H54 (cell line): ENCODE measurements around the gene PRKG1.

Source experiments
- DNase-seq: peaks from one replicate; pipeline ENCODE4 v3.0.0; 2011; ENCODE audit warnings: low spot score, mixed read lengths; ENCODE audit not compliant: insufficient read length
- FAIRE-seq: peaks from 3 replicates; lab custom pipeline; 2011; peaks lifted over from hg19 to GRCh38; lab: Jason Lieb, UNC
- POLR2A ChIP-seq: IDR thresholded peaks from 2 replicates; pipeline ENCODE4 v1.6.1; 2011; ENCODE audit warnings: low read depth, mild to moderate bottlenecking, low read length

Gene PRKG1

DNA sequence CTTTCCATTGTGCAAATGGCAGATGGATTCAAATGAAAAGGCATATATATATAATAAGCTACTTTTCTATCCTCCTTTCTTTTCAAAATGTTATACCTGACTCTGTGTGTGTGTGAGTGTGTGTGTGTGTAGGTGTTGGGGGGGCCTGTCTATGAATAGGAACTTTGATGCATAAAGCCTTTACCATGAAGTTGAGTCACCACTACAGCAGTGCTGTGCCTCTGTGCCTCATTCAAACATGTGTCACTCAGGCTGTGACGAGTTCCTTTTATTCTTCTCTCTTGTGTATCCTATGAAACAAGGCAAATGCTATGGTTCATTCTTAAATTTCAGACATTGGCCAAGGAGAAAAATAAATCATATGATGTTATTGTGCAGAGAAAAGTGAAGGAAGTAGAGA is 1187.1 kb downstream of the PRKG1 start:
- TF ChIP-seq POLR2A, result no peak
- DNase-seq, result no peak
- FAIRE-seq, result no peak

DNA sequence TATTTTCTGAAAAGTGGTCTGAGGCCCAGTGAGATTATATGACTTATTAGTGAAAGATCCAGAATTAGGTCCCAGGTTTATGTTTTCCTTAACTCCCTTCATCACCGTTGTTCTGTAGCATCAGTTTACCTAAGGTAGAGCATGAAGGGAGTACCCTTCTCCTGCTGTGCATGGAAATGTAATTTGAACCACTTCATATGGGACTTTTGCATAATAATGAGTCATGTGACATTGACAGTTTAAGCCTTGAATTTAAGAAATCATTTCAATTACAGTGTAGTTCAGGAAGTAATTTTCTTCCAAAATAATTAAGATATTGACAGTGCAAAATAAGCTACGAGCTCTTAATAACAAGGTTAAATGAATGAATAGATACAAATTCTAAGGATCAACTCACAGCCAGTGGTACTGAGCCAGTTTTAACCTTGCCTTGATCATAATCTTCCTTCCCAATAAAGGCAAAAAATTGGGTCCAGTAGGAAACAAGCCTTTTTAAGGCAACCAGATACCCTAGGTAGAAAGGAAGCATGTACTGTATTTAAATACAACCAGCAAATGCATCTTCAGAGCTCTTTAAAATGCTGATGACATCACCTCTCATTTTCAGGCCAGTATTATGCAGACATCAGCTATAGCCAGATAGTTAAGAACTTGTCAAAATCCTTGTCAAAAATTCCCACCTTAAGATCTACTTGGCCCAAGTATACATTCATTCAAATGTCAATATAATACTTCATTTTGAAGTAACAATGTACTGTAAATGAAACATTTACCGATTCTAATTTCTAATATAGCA is 1191.0 kb downstream of the PRKG1 start:
- DNase-seq, result no peak
- TF ChIP-seq POLR2A, result no peak
- FAIRE-seq, result no peak

DNA sequence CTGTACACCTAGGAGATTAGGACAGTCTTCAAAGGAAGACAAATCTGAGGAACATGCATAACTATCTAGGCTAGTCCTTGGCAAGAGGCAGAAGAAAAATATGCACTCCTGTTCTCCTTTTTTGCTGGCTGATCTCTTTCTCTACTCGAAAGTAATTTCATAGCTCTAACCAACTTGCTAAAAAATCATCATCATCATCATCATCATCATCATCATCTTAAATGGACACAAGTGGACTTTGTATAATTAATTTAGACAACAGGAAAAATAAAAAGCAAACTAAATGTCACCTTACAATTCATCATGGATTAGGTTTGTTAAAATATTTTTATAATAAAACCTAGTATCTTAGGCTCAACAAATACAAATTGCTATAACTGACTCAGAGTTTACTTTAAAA is 1192.6 kb downstream of the PRKG1 start:
- no peak for FAIRE-seq

DNA sequence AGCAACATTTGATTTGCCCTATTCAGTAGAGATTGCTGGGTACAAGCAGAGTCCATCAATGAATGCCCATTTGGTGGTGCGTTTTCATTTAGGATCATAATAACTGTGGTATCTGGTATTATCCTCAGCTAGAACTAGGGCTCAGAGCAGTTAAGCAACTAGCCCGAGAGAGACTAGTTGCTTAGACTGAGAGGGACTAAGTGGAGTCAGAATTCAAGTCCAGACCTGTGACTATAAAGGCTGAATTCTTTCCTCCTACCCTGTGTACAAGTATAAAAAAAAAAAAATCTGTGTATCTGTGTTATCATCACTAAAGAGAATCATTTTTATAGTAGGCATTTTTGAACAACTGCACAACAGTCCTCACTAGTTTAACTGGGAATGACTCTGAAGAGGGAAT is 1194.5 kb downstream of the PRKG1 start:
- FAIRE-seq (no peak), DNase-seq (no peak)
- no peak for TF ChIP-seq POLR2A

More for the DNA sequence above, 1192.6 kb downstream of the PRKG1 start:
- no peak for DNase-seq
- TF ChIP-seq POLR2A, result no peak

DNA sequence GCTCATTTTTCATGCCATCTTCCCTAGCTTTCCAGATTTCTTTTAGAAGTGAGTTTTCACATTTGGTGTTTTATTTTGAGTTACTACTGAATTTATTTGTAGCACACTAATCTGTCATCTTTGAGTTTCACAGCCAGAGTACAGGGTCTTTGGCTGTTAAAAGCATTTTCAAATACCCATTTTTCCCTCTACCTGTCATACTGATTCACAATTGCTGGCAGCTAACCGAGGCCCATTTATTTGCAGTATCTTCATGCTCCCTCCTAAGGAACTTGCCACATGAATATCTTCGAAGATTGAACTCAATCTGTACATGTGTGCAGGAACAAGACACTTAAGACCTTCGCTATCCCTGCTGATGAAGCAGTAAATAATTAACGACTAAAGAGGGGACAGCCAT is 1194.9 kb downstream of the PRKG1 start:
- DNase-seq, result no peak
- no peak for TF ChIP-seq POLR2A
- no peak for FAIRE-seq

DNA sequence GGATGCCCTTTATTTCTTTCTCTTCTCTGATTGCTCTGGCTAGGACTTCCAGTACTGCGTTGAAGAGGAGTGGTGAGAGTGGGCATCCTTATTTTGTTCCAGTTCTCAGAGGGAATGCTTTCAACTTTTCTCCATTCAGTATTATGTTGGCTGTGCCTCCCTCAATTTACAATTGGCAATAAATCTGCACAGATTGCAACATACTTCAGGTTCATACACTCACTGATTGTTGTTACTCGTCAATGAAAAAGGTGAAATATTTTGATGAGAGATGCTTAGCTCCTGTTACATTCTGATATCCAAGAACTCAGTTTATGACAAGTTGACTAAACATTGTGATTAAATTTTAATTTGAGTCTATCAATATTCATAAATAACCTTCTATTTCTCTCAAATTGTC is 1201.9 kb downstream of the PRKG1 start:
- TF ChIP-seq POLR2A, result no peak
- DNase-seq, result no peak
- FAIRE-seq, result no peak

DNA sequence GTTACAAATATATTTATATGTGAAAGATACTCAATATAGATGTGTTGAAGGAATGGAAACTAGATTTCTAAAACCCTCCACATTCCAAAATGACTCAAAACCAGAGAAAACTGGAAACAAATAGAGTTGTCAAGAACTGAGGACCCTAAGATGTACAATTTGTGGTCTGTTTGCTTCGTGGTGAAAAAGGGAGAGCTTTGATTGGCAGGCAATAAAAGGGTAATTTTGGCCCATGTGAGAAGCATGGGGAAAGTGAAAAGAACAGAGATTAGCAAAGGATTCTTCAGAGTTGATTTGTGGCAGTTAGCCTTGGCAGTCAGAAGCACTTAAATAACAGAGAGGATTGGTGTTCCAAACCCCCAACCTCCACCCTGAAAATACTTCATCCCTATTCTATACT is 1202.7 kb downstream of the PRKG1 start:
- TF ChIP-seq POLR2A, result no peak
- DNase-seq (no peak), FAIRE-seq (no peak)

DNA sequence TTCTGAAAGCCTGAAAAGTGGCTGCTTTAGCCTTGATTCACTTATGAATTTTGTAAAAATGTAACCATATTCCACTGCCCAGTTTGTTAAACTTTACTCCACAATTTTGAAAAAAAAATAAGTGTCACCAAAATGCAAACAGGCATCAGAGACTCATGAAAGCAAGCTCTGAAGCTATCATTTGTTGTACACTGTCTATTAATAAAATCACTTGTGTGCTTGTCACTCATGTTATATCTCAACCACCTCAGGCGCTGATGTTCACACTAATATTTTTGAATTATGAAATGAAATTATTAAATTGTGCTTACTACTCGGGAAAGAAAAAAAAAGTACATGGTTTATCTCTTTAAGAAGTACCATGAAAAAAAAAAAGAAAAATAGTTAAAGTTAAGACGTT is 1205.3 kb downstream of the PRKG1 start:
- FAIRE-seq (no peak), DNase-seq (no peak)
- no peak for TF ChIP-seq POLR2A

DNA sequence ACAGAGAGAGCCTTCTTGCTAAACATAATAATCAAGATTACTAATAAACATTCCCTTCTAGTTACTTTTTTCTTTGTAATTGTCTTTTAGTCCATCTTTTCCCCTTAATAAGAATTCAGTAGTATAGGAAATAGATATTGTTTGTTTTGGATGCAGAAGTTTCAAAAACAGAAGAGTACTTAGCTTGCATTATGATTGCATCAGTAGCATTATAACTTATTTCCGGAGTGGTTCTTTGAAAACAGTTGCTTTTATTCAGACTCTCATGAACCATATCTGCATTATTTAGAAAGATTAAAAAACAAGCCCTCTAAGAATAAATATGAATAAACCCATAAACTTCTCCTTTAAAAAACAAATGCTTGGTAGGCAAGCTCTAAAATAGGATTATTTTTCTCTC is 1205.8 kb downstream of the PRKG1 start:
- no peak for TF ChIP-seq POLR2A
- FAIRE-seq (no peak), DNase-seq (no peak)

DNA sequence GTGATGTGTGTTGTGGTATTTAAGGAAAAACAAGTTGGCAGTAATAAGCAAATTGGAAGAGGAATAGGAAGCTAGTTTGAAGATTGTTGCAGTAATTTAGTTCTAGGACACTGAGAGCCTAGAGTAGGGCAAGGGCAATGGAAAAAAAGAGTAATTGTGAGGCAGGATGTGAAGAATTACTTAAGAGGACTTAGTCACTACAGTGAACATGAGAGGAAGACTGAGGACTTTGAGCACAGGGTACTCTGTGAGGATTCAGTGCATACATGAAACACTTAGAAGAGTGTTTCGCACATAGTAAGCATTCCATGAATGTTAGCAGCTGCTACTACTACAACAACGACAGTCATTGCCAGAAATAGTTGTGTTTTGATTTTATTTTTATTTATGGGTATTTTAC is 1208.9 kb downstream of the PRKG1 start:
- DNase-seq (no peak), FAIRE-seq (no peak)
- no peak for TF ChIP-seq POLR2A

DNA sequence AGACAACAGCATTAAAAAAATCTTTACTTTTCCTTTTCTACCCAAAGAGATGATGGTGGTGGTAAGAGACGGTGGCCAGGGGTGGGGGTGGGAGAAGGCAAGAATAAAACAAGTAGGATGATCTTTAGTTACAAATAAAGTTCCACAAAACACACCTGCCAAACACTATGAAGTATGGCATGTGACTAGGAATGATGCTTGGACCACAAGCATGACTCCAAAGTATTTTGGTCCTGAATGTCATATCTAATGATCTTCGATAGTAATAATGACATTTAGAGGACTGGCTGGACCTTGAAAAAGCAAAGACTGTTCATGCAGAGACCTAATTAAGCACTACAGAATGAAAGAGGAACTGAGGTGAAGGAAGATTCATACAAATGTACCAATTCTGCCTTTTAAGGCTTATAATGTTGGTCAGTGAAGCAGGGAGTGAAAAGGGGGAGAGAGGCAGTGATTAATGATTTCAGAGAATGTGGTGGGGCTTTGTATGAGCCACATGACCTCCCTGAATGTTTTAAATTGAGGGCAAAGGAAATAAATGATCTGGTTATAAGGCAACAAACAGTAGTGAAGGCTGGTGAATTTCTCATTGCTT is 1210.2 kb downstream of the PRKG1 start:
- TF ChIP-seq POLR2A, result no peak
- FAIRE-seq, result no peak

DNA sequence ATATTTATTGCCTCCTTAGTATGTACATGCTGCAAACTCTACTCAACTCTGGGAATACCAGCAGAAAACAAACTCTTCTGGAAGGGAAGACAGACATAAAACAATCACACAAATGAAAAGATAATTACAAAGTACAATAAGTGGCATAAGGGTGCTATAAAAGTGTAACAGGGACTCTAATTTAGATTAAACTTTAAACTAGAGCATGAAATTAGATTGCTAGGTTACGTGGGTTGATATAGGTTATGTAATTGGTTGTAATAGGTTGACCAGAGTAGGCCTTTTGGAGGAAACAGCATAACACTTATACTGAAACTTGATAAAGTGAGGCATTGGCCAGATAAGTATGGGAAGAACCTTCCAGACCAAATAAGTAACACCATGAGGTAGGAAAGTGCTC is 1213.6 kb downstream of the PRKG1 start:
- no peak for TF ChIP-seq POLR2A
- FAIRE-seq (no peak), DNase-seq (no peak)

More for the DNA sequence above, 1210.2 kb downstream of the PRKG1 start:
- DNase-seq, result no peak

DNA sequence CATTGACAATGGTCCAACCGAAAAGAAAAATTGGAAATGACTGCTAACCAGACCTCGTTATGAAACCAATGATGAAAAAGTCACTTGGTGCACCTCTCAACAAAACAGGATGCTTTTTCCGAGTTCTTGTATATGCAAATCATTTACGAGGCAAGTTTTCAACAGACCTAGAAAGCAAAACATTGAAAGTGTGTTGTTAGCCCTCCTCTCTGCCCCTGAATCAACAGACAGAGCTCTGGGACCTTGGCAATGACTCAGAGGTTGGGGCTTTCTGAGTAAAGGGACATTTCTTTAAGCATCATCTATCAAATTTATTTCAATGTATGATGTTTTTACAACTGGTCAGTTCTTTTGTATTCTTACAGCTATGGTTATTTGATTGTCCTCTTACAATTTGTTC is 1223.5 kb downstream of the PRKG1 start:
- no peak for TF ChIP-seq POLR2A
- FAIRE-seq (peak; percentile 38), DNase-seq (no peak)

DNA sequence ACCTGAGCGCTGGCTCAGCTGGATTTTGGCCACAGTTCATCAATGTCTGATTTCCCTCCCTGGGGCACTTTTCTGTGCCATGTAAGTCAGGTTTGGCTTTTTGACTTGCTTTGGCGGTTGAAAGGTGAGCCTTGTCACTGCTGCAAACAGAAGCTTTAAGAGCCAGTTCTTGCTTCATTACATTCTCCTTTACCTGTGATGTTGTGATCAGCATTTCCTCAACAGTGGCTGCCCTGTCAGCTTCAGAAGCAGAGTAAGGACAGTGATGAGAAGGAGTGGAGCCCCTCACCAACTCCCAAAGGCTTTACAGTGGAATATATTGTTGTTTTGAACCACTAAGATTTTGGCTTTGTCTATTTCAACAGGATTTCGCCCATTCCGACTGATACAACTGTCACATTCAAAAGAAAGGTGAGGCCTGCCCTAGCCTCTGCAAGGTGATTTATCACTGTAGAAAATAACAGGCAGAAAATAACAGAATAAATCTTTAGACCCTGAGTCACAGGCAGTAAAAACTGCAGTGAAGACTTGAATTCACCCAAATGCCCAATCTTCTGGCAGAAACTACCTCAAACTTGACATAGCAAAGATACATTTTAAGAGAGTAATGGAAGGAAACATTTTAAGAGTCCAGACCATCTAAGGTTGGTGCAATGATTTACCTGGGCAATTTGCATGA is 1226.5 kb downstream of the PRKG1 start:
- no peak for FAIRE-seq
- no peak for DNase-seq
- TF ChIP-seq POLR2A, result no peak
